Adrenal gland (tissue), 12 donors: Measurements from ENCODE around the gene TPBGL. TPM values are rescaled to one million over a fixed set of nuclear protein-coding genes. Genes with fewer than 3 reads are reported as not detected.
A peak's percentile ranks its signal among the peaks of the same experiment; 100 is the strongest.

ENCODE experiments used
- DNase-seq, 7 donors: peaks; one replicate each; pipeline ENCODE4 v3.0.0-alpha.2; 2019 to 2020
- H3K27ac ChIP-seq, 5 donors: fragments of 200-600 bp; sonication (generic) in 4 of 5; 1 replicate in 3 of 5; 2 replicates in 2 of 5; pipeline versions ENCODE4 v1.5.1 to v1.8.0; 2016 to 2020; ENCODE audit warnings: mild to moderate bottlenecking in 1 of 5
- H3K27me3 ChIP-seq: fragments of 200-600 bp; 2 replicates; pipeline ENCODE4 v1.8.0; 2021
- H3K36me3 ChIP-seq, 2 donors: fragments of 200-600 bp; replicated peaks in 1 of 2; 1 replicate in 1 of 2; 2 replicates in 1 of 2; pipeline versions ENCODE4 v1.5.1 to v1.8.0; 2018 to 2022
- H3K4me1 ChIP-seq, 2 donors: fragments of 200-600 bp; replicated peaks in 1 of 2; 1 replicate in 1 of 2; 2 replicates in 1 of 2; pipeline versions ENCODE4 v1.5.1 to v1.8.0; 2018 to 2021
- H3K4me3 ChIP-seq, 4 donors: fragments of 200-600 bp; sonication (generic) in 3 of 4; one replicate each; pipeline ENCODE4 v1.5.1; 2016 to 2018
- H3K9me3 ChIP-seq, 3 donors: fragments of 200-600 bp; sonication (generic) in 1 of 3; replicated peaks in 1 of 3; 1 replicate in 2 of 3; 2 replicates in 1 of 3; pipeline versions ENCODE4 v1.5.1 to v1.8.0; 2016 to 2021
- CTCF ChIP-seq, 6 experiments: fragments of 450-650 bp in 4 of 6; fragments of 200-600 bp in 2 of 6; sonication (generic) in 1 of 6; IDR thresholded peaks; 1 replicate in 5 of 6; 2 replicates in 1 of 6; pipeline versions ENCODE4 v1.5.1 to v1.8.0; 2016 to 2021; ENCODE audit warnings: antibody characterized with exemption in 6 of 6, mild to moderate bottlenecking in 2 of 6, moderate library complexity in 1 of 6
- POLR2A ChIP-seq, 2 donors: fragments of 450-650 bp; IDR thresholded peaks; one replicate each; pipeline ENCODE4 v1.6.1; 2017; ENCODE audit warnings: antibody characterized with exemption in 2 of 2, mild to moderate bottlenecking in 2 of 2, moderate library complexity in 1 of 2
- WGBS, 4 donors: extraction: QIAGEN DNeasy Blood & Tissue Kit in 2 of 4; methylation state at CpG; one replicate each; pipeline versions ENCODE4 v1.1.5 to v1.1.7; 2013 to 2017; 5-methylcytosine and 5-hydroxymethylcytosine counted together
- intact Hi-C, 2 donors: fragments of 100-400 bp; cut with DNase I; formaldehyde crosslinking; loops; one replicate each; pipeline versions ENCODE4 v1.14.1 to v1.15.0; 2022 to 2023
- polyA plus RNA-seq, 3 donors: library from polyadenylated mRNA; stranded (reverse); fragments of 200-250 nt in 2 of 3; fragments of 350-450 nt in 1 of 3; fragmentation: Illumina TruSeq in 1 of 3; extraction: RNeasy Lipid Tissue Mini Kit (QIAGEN cat#74804) in 1 of 3; gene quantifications; one replicate each; pipeline ENCODE4 v1.2.3, GENCODE V29; 2013 to 2014
- total RNA-seq, 9 donors: library from RNA; depleted of rRNA in 4 of 9; stranded (reverse); fragments of >200 nt in 4 of 9; fragments of 120-200 nt in 1 of 9; fragmentation: NEBNext Ultra II Directional in 1 of 9; extraction: Animal tissue kit (Norgen Biotek cat#: 25700) in 1 of 9; gene quantifications; one replicate each; pipeline versions ENCODE4 v1.1.0 to v1.2.4, GENCODE V29; 2013 to 2023
- donor health status: healthy with polysubstance abuse.
- donor health status: Bipolar disorder and iron deficiency.
- donor health status: DM: yes; HTN: yes; CAD: no.
- donor health status: DM: no; HTN: no; CAD: no.
- donor health status: DM: no; HTN: no; CAD: no.
- donor health status: DM: yes; HTN: yes; CAD: no.

The TPBGL gene
- total and polyA plus RNA-seq, 12 donors: 0.11 to 4.3 (median 1.4) TPM

GRCh38 chr11:75262961-75263852, 22.6 kb downstream of the TPBGL start:
- intact Hi-C loops: no loop called here
- Histone ChIP-seq H3K36me3 (peaks cover 0 to 5% of the 10 kb centered on the region in 2 donors), H3K4me3 (no peak overlapping the region), H3K4me1 (no peaks in the 10 kb centered on the region), H3K27ac (no peak overlapping the region), H3K27me3 (no peaks in the 10 kb centered on the region), H3K9me3 (no peaks in the 10 kb centered on the region)
- TF ChIP-seq POLR2A (IDR thresholded peaks at IDR 0.05): no peak
- peak in 1 of 7 donors; percentile 12 for DNase-seq
- WGBS, 4 donors: 62 to 80% (median 73%) methylated on average over 14 to 17 of the region's 17 CpGs

DNA sequence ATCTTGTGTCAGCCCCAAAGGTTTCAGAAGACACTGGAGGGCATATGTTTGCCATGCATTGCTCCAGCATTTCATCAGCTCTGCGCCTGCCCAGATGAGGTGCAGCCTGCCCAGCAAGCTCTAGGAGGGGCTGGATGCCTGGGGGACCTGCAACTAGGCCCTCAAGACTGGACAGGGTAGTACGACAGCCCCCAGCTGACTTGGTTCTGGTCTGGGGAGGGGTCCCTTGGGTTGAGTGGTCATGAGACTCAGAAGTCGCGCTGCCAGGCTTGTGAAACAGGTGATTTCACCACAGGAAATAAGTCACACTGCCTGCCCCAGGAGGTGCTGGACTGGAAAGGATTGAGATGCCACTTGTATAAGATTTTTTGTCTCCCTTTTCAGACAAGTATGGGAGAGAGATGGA, 23.4 kb downstream of the TPBGL start:
- intact Hi-C loops: no loop called here
- Histone ChIP-seq H3K27me3 (no peaks in the 10 kb centered on the region), H3K27ac (no peak overlapping the region), H3K36me3 (peaks cover 0 to 5% of the 10 kb centered on the region in 2 donors), H3K4me3 (no peak overlapping the region), H3K4me1 (no peaks in the 10 kb centered on the region), H3K9me3 (no peaks in the 10 kb centered on the region)
- 69 to 77% (median 75%) methylated on average over 3 to 4 of the region's 4 CpGs for WGBS, 4 donors
- DNase-seq: peak in 1 of 7 donors; percentile 18
- TF ChIP-seq CTCF (IDR thresholded peaks at IDR 0.05) (no peak), POLR2A (IDR thresholded peaks at IDR 0.05) (no peak)

- no peaks in the 10 kb centered on the region for H3K4me1 ChIP-seq
- no peaks in the 10 kb centered on the region for H3K27me3 ChIP-seq
- no peak overlapping the region for H3K4me3 ChIP-seq
- no peak overlapping the region for H3K27ac ChIP-seq
- DNase-seq: peak in 1 of 7 donors; percentile 7
- H3K9me3 ChIP-seq: no peaks in the 10 kb centered on the region
- TF ChIP-seq CTCF (IDR thresholded peaks at IDR 0.05) (no peak), POLR2A (IDR thresholded peaks at IDR 0.05) (no peak)
- peaks cover 0 to 5% of the 10 kb centered on the region in 2 donors for H3K36me3 ChIP-seq
- intact Hi-C loops: no loop called here
Measured at GRCh38 chr11:75264356-75264755, 23.8 kb downstream of the TPBGL start.

GRCh38 chr11:75264971-75265370, 24.4 kb downstream of the TPBGL start:
- DNase-seq: peak in 1 of 7 donors; percentile 9
- Histone ChIP-seq H3K9me3 (no peaks in the 10 kb centered on the region), H3K27ac (no peak overlapping the region), H3K4me3 (no peak overlapping the region), H3K27me3 (no peaks in the 10 kb centered on the region), H3K4me1 (no peaks in the 10 kb centered on the region), H3K36me3 (peaks cover 0 to 5% of the 10 kb centered on the region in 2 donors)
- 84 to 90% (median 86%) methylated on average over 2 to 6 of the region's 6 CpGs for WGBS, 4 donors
- intact Hi-C loops: no loop called here
- TF ChIP-seq CTCF (IDR thresholded peaks at IDR 0.05) (no peak), POLR2A (IDR thresholded peaks at IDR 0.05) (no peak)
